ENCODE results near the gene RCBTB2.

GRCh38 chr13:48556817-48557216 is 23.9 kb upstream of the RCBTB2 start:
- no peak for TF ChIP-seq MZF1 (tag by site-specific recombination; IDR thresholded peaks at IDR 0.05; ENCODE audit: borderline replicate concordance)
- no peak for TF ChIP-seq CTCF (tag by site-specific recombination; IDR thresholded peaks at IDR 0.05)
